D721Med (cell line): Measurements from ENCODE around the gene TTC7B.

Experiments
- DNase-seq: peaks from one replicate; pipeline ENCODE4 v3.0.0; 2011; ENCODE audit warnings: low spot score; ENCODE audit not compliant: insufficient read length
- FAIRE-seq: peaks from 2 replicates; lab custom pipeline; 2011; peaks lifted over from hg19 to GRCh38; lab: Jason Lieb, UNC
- CTCF ChIP-seq: IDR thresholded peaks from 2 replicates; pipeline ENCODE4 v1.5.1; 2012; ENCODE audit warnings: mild to moderate bottlenecking, control low read depth; ENCODE audit not compliant: insufficient read depth; ENCODE audit errors: missing control alignments

Gene TTC7B

DNA sequence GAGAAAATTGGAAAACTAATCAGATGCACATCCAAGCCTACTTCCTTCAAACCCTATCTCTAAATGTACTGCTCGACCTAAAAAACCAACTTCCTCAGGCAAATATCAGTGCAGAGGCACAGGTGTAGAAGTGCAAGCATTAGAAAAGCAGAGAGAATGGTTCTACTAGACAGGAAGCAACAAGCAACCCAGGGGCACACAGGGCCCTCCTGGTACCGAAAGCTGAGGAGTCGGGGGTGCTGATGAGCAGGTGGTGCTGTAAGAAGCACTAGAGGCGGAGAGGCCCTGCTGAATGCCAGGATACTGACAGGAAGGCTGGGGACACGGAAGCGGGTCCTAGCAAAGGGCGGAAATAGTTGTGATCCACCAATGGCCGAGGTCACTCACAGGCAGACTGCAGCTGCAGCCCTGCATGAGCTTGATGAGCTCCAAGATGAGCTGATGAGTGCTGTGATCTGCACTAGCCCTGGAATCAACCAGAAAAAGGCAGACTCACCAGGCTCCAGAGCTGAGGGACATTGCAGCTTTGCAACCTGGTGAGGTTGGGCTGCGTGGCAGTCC is 85.9 kb downstream of the TTC7B start:
- DNase-seq (no peak), FAIRE-seq (no peak)
- no peak for TF ChIP-seq CTCF

DNA sequence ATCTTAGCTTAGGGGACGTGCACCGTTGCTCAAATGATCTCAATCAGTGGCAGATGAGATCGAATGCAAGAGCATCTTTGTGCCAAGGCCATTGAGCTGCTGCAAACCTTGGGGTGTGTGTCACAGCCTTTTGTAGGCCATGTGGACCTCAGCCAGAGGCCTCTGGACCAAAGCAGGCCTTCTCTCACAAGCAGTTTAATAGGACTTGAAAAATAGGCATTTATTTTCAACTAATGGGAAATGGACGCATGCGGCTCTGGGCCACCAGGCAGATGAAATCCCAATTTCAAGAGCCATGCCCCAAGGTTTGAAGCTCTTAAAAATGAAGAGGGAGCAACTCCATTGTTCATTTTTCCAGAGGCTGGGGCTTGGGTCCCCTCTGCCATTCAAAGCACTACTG is 87.3 kb downstream of the TTC7B start:
- no peak for TF ChIP-seq CTCF
- DNase-seq (no peak), FAIRE-seq (no peak)

DNA sequence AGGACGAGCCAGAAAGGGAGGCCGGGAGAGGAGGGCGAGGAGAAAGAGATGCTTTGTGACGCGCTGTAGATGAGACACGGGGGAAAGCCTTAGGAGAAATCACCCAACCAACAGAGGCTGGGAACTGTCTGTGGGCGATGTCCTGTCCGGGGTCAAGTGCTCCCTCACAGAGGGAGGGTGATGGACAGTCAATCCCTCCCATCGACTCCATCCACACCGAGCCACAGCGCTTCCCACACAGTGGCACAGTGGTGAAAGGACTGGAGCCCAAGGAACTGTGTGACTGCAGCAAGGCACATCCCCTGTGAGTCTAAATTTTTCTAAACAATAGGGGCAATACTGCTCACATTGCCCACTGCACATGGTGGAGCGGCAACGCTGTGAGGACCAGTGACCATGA is 89.1 kb downstream of the TTC7B start:
- no peak for FAIRE-seq
- no peak for DNase-seq
- no peak for TF ChIP-seq CTCF

- DNase-seq (no peak), FAIRE-seq (no peak)
- no peak for TF ChIP-seq CTCF
Observed at GRCh38 chr14:90726656-90727055, 89.6 kb downstream of the TTC7B start.

GRCh38 chr14:90724866-90725265 is 91.4 kb downstream of the TTC7B start:
- DNase-seq (no peak), FAIRE-seq (no peak)
- TF ChIP-seq CTCF = no peak

DNA sequence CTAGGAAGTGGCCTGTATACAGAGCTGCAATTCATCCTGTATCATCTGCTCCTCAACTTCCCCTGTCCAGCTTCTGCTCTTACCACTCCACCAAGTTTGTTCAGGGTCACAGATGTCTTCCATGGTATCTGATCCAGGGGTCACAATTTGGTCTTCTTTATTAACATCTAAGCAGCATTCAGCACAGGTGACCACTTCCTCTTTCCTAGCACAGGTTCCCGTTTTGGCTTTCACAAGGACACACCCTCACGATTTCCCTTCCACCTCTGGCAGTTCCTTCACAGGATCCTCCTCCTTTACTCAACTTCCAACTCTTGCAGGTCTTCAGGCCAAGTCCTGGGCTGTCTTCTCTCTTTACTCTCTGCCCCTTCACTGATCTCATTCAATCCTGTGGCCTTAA is 93.6 kb downstream of the TTC7B start:
- DNase-seq = no peak
- no peak for TF ChIP-seq CTCF

DNA sequence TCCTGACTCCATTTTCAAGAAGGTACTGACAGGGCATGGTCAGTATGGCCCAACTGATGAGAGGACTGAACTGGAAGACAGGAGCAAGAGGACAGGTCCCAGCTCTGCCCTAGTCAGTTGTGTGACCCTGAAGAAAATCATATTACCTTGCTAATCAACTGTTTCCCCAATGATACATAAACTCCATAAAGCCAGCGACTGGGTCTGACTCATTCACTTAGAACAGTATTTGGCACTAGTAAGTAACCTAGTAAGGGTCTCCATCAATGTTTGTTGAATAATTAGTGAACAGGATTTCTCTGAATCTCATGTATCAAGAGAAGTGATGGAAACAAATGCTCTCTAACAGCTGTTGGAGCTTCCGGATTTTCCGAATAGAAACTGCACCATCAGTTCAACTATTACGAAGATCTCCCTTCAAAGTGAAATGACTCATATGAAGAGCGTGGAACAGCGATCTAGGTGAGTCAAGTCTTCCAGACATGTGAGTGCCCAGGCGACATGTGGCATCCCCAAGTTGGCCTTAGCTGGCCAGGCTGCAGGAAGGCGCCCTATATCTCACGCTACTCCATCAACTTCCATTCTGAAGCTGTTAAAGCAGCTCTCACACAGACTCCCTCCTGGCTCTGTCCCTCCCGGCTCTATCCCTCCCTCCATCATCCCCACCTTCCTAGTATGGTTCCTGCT is 94.5 kb downstream of the TTC7B start:
- no peak for FAIRE-seq
- DNase-seq = no peak
- no peak for TF ChIP-seq CTCF

More for the DNA sequence above, 93.6 kb downstream of the TTC7B start:
- peak; percentile 6 for FAIRE-seq
